GM18507 (cell line): ENCODE results near the gene DSCAML1.

ENCODE experiments used
- DNase-seq: peaks from one replicate; pipeline ENCODE4 v3.0.0; 2011; ENCODE audit warnings: low read depth; ENCODE audit not compliant: insufficient read length; ENCODE audit errors: extremely low spot score
- FAIRE-seq: peaks from 2 replicates; lab custom pipeline; 2011; peaks lifted over from hg19 to GRCh38; lab: Jason Lieb, UNC

DSCAML1 gene

DNA sequence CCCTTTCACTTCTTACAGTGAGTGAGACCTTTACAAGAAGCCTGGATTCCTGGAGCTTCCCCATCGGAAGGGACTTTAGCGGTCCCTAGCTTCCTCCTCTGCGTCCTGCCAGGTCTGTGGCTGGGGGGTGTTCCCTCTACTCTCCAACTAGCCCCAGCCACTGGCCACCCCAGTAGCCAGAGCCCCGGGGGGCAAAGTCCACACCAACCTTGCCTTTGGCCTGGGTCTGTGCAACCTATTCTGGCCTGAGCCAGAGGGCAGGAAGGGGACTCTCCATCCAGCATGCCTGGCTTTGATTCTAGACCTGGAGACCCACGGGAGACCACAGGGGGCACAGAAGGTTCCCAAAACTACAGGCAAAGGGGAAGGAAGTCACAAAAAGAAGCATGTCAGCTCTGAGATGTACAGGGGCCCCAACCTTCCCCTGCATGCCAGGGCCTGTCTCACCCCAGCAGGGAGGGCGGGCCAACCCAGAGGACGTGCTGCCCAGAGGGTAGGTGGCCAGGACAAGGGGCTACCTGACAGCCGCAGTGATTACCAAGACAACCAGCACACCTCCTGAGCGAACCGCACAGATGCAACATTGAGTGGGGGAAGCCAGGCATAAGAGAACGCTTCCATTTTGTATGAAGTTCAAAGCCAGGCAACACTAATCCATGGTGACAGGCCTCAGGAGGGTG is 52.4 kb downstream of the DSCAML1 start:
- DNase-seq (no peak), FAIRE-seq (no peak)

DNA sequence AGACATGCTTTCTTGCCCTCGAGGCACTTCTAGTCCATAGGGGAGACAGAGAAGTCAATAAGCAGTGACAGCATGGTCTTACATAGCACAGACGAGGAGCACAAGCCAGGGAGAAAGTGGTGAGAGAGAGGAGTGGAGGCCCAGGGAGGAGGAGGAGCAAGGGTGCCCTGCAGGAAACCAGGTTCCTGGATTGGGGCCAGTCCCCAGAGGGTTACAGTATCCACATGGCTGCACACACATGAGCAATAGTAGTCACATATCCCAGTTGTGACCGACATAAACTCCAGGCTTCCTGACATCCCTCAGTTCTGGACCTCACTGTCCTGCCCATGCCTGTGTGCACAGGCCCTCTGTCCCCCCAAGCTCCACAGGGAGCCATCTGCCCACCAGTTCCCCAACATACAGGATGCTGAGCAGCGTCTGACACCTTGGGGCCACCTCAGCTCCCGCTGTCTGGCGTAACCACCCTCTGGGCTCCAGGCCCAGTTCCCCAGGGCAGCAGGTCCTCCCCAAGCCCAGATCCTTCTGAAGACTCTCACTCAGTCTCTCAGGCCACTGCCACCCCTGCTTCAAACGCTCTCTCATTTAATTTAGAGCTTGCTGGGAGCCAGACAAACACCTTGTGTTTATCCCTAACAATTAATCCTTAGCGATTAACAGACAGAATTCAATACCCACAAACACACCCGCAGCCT is 53.7 kb downstream of the DSCAML1 start:
- no peak for DNase-seq
- no peak for FAIRE-seq

DNA sequence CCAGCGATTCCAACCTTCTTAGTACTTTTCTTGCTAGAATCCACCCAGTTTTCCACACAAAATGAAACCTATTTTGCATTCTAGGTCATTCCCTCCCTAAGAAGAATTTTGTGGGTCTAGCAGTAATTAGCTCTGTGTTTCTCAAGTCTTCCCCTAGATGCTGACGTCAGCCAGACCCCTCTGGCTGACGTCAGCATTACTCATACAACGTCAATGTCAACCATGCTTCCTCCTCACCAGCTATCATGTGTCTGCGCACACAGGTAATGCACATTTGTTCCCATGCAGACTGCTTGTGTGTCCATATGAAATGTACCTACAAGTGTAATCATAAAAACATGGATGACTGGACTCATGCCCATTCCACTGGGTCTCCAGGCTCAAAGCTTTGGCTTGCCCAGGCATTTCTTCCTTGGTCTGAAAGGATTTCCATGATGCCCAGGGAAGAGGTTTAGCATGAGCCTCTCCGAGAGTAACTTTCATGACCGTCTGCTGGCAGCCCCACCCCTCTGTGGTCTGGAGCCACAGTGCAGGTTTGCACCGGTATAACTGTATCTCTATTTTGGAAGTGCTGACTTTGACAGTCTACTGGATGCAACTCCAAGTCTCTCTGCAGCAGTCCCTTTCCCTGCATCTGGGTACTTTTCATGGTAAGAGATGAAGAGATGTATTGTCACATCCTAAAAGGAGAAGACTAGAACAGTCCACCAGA is 58.6 kb downstream of the DSCAML1 start:
- FAIRE-seq, result no peak
- no peak for DNase-seq

DNA sequence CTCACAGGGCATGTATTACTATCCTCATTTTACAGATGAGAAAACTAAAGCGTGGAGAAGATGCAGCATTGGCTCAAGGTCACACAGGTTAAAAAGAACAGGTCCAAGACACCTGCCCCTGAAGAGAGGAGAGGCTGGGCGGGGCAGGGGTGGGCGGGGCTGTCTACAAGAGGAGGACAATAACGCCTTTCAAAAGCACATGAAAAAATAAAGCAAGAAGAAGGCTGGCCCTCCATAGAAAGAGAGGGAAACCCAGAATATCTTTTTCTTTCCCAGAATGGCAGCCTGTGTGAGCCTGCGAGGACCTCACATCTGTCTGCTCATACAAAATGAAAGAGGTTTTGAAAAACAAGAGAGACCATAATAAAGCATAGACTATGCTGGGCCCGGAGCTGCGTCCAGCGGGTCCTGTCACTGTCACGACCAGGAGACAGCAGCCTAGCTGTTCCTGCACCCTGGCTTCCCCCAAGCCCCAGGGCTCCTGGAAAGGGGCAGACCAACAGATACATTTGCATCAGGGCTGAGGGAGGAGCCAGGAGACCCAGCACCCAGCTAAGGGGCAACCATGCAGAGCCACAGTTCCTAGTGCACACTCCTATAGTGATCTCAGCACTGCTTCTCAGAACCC is 61.6 kb downstream of the DSCAML1 start:
- FAIRE-seq, result no peak

DNA sequence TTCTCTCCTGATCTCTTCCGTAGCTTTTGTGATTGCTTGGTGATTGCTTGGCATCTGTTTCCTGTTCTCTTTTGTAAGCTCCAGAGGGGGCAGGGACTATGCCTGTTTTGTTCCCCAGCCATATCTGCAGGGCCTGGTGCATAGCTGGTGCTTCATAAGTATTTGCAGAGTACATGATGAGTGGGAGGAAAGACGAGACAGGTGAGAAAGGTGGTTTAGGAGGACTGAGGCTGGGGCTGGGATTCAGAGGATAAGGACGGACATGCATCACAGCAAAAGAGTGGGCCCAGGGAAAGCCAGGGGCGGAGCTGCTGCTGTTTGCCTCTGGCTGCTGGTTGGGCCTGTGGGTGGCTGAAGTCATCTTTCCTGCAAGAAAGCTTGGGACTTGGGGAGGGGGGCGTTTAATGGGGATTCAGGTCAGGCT is 62.4 kb downstream of the DSCAML1 start:
- FAIRE-seq (no peak), DNase-seq (no peak)

More for the DNA sequence above, 61.6 kb downstream of the DSCAML1 start:
- DNase-seq, result no peak

DNA sequence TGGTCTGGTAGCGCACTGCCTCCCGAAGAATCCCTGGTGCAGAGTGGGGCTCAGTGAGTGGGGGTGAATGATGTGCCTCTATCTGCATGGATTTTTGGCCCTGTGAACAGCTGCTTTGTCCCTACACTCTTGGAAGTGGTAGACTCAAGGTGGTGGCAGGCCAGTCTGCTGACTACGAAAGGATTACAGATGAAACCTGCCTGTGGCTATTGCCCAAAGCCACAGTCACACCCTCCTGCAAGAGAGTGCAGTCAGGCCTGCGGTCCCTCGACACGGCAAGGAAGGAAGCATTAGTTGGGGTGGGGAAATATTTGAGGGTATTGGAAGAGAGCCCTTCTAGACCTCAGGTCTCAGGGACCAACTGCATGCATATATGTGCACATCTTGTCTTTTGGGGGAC is 63.7 kb downstream of the DSCAML1 start:
- DNase-seq (no peak), FAIRE-seq (no peak)

DNA sequence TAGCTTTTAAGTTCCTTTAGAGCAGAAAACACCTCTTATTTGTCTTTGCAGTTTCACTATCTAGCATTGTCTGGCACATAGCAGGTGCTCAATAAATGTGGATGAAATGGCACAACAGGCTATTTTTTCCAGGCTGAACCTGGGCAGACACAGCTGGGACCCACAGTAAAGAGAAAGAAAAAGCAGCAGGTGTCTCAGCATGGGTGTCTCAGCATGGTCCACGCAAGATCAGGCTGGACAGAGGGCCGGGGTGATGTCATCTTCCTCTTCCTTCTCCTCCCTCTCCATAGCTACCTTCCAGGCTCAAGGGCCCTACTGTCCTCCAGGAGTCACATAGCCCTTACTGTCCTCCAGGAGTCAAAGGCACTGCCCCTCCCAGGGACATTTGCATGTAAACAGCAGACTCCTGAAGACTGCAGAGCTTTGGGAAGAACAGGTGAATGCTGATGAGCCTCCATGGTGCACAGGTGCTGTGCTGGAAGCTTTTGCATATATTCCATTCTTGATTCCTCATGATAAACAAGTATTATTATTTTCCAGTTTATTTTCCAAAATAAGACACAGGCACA is 65.2 kb downstream of the DSCAML1 start:
- DNase-seq (no peak), FAIRE-seq (no peak)

DNA sequence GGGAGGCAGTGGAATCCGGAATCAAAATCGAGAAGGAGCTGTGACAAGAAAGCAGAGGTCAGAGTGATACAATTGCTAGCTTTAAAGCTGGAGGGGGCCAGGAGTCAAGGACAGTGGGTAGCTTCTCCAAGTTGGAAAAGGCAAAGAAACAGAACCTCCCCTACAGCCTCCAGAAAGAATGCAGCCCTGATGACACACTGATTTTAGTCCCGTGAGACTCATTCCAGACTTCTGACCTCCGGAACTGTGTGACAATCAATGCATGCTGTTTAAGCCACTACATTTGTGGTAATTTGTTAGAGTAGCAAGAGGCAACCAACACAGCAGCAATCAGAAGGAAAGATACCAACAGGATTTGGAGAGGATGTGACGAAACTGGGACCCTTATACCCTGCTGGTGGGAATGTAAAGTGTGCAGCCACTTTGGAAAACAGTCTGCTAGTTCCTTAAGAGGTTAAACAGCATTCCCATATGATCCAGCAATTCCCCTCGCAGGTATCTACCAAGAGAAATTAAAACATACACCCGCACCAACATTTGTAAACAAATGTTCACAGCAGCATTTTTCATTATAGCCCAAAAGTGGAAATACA is 66.7 kb downstream of the DSCAML1 start:
- FAIRE-seq (no peak), DNase-seq (no peak)

DNA sequence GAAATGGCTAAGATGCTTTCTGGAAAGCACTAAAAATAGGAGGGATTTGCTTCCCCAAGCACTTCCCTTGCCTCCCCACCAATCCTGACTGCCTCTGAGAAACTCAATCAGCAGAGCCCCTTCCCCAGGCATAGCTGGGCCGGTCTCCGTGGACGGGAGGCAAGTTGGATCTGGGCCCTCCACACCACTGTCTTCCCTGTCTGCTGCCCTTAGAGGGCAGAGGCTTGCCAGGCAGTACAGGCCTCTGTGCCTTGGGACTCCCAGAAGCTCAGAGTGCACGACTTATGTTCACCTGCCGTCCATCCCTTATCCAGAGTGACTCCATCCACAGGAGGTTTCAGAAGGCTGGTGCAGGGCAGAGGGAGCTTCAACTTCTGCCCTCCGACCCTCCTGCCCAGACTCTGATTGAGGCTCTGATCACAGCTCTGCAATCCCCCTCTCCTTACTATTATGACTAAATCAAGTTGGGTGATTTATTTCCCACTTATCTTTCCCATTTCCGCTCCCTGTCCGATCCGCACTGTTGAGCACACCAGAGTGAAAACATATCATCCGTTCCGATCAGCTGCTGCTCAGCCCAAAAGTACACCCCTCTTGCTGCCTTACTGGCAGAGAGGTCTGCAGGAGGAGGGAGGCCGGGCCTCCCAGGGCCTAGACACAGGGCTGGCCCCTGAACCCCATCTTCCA is 71.8 kb downstream of the DSCAML1 start:
- FAIRE-seq, result no peak
- DNase-seq, result no peak

DNA sequence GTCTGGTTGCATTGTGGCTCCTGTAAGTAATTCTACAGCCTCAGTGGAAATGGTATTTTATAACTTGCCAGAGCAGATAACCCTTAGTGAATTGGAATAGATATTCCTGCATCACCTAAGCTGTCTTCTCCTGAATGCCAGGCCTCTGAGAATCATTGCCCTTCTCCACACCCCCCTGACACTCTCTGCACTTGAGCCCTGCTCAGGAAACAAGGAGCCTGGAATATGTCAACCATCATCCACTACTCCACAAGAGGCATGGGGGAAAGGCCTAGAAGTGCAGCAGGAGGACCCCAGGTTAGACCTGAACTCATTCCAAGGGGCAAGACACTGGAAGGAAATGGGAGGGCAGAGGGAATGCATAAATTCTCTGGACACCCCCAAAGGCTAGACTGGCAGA is 72.4 kb downstream of the DSCAML1 start:
- no peak for DNase-seq

DNA sequence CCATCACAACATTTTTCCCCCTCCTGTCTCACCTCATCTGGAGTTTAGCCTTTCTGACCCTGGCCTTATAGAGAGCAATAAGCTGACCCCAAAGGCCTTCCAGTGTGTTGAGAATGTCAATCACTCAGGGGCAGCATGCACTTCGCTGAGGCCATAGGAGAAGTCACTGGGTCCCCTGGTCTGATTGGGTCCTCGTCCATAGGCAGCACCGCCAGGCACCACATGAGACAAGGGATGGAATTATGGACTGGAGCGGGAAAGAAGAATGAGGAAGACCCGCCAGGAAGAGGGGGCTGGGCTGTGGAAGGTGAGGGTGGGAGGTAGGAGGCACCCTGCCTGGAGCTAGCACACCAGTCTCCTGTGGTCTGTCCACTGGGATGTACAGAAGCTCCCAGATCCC is 72.9 kb downstream of the DSCAML1 start:
- DNase-seq (no peak), FAIRE-seq (no peak)

More for the DNA sequence above, 72.4 kb downstream of the DSCAML1 start:
- FAIRE-seq, result no peak

DNA sequence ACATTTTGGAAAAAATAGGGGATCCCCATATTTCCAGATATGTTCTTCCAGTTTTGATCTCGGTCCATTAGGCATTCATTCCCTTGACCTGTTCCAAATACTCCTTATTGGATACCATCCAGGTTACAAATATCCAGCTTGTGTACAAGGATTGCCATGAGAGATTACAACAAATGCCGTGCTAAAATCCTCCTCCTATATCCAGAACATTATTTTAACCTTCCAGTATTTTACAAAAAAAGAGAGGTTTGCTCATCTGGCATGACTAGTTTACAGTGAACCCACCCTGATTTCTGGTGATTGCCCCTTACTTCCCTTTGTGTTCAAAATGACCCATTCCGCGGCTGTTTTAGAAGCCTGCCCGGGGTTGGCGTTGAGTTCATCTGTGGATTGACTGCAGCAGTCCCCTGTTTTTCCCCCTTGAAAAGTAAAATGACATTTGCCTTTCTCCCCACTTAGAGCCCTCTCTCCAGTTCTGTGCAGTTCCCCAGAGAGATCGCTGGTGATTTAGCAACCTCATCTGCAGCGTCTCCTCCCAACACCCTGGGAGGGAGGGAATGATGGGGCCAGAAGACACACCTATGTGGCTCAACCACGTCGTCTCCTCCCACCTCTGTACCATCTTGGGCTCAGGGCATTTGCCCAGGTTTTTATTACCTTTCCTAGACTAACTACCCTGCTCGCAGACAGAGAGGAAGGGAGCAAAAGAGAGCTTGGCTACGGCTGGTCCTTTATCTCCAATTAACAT is 73.6 kb downstream of the DSCAML1 start:
- DNase-seq (no peak), FAIRE-seq (no peak)

DNA sequence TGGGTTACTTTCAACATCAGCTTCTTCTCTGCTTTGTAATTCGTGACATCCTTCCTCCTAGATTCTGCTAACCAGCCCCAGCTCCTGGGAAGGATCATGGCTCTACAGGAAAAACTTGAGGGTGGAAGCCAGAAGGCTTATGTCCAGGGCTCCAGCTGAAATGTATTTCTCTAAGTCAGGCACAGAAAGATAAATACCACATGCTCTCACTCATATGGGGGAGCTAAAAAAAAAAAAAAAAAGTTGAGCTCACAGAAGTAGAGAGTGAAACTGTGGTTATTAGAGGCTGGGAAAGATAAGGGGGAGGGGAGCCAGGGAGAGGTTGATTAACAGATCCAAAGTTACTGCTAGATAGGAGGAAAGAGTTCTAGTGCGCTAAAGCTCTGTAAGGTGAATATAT is 74.9 kb downstream of the DSCAML1 start:
- no peak for DNase-seq
- no peak for FAIRE-seq

DNA sequence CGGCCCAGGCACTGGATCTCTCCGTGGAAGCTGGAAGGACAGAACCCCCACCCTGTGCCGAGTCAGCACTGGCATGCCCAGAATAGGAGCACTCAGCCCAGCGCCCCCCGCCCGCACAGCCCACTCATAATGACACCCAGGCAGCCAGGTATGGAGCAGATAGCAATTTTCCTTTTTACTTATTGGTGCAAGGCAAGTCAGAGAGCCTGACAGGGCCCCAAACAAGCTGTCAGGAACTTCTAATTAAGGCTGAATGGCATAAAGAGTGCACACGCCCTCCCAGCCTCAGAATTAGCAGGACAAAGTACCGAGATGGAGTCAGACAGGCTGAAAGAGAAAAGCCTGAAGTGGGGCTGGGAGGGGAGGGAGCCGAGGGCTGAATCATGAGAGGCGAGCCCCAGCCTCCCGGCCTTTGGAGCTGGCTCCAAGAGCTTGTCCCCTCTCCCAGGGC is 76.9 kb downstream of the DSCAML1 start:
- FAIRE-seq (no peak), DNase-seq (no peak)

DNA sequence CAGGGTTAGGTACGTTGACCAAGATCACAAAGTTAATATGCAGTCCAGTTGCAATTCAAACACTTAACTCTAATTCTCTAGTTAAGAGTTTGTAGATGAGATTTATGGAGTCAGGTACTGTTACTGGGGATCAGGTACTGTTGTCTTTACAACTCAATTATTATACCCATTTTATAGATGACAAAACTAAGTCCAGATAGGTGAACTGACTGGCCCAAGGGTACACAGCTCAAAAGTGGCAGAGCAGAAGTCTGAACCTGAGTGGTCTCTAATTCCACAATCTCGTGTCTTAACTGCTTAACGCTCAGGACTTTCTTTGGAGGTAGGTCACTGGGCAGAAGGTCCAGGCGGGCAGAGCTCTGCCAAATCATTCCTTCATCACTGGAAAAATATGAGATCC is 77.5 kb downstream of the DSCAML1 start:
- DNase-seq (no peak), FAIRE-seq (no peak)

DNA sequence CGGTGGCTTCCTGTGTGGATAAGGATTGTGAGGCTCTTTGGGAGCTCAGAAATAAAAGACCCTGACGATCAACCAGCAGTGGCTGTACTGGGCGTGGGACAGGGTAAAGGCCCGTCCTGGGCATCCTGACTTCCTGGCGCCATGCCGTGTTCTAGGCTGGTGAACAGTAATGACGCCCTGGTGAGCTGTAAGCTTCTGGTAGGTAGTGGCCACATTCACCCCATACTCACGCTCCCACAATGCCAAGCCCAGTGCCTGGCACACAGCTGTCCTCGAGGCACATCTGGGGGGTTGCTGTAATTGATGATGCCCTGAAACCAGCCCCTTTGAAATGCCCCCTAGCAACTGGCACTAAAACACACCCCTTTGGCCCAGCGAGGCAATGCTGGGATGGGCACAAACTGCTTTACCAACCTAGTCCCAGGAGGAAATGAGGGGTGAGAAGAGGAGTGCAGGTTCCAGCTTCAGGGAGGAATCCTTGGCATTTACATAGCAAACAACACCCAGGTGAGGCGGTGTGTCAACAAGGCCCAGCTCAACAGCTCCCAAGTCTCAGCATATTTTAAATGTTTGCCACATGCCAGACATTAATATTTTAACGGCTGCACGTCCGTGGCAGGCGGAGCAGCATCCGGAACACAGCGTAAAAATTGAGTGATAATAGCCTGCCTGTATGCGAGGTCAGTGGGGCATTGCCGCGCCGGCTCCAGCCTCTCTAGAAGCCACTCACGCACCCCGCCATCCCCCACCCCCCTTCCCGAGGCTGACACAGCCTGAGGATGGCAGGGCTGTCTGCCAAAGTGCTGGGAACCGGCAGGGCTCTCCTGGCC is 79.3 kb downstream of the DSCAML1 start:
- no peak for DNase-seq

More for the DNA sequence above, 79.3 kb downstream of the DSCAML1 start:
- no peak for FAIRE-seq
